ENCODE results near the gene FLNC. TPM values are rescaled to one million over a fixed set of nuclear protein-coding genes. Genes with fewer than 3 reads are reported as not detected.

FLNC gene
- total and polyA plus RNA-seq, 2 of the 13 experiments (the other 11 are each of a cell fraction or from before 2014, with no cell fraction given), result 0.02 TPM; not detected in 1

DNA sequence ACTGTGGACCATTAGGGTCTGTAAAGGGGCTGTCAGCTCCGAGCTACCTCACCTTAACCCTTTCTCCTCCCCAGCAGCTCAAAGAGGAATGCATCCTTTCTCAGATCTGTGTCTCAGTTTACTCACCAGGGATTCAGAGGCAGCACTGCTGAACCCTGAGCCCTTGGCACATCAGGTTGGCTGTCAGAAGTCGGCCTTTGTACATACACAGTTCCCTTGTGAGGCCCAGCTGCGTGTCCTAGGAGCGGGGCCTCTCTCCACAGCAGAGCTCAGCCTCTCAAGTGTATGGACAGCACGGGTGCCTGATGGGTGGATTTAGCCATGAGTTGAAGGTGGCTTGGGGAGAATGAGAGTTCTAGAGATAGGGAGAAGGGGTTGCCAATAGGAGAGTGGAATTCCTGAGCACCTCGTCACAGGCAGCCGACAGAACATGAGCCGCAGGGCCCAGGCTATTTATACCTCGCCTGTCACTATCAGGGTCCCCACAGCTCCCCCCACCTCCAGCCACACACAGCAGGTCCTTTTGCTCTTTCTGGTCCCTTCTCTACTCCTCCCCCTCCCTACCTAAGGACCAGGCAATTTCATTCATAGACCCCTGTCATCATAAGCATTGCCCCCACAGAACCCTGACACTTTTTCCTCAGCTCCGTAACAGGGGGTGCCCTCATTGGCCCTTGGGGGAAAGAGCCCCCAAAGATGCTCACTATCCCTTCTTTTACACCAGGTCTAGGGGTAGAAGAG lies 2.1 kb upstream of the FLNC start (continued):
- TF ChIP-seq ZNF790 (CRISPR knock-in tag; IDR thresholded peaks at IDR 0.05; ENCODE audit: borderline replicate concordance) (no peak), ZNF501 (CRISPR knock-in tag; IDR thresholded peaks at IDR 0.05) (no peak), FOSL2 (CRISPR knock-in tag; IDR thresholded peaks at IDR 0.05) (no peak), NFIB (CRISPR knock-in tag; IDR thresholded peaks at IDR 0.05; ENCODE audit: borderline replicate concordance) (no peak), TBX2 (CRISPR knock-in tag; IDR thresholded peaks at IDR 0.05; ENCODE audit: borderline replicate concordance) (0 out of 2 replicates have a peak, but pooled peaks have one; percentile 27), MED13 (CRISPR knock-in tag; IDR thresholded peaks at IDR 0.05) (no peak), CBX1 (IDR thresholded peaks at IDR 0.05; ENCODE audit: low read depth) (no peak), ZNF652 (CRISPR knock-in tag; IDR thresholded peaks at IDR 0.05; ENCODE audit: borderline replicate concordance, low read depth) (peak; percentile 85), NBN (conservative IDR thresholded peaks at IDR 0.05) (no peak), ZNF558 (CRISPR knock-in tag; IDR thresholded peaks at IDR 0.05; ENCODE audit: borderline replicate concordance) (no peak), EP300 (IDR thresholded peaks at IDR 0.05; ENCODE audit: low read depth in 2 of 2, low read length in 2 of 2) (no peak), EP300 (CRISPR knock-in tag; IDR thresholded peaks at IDR 0.05; ENCODE audit: borderline replicate concordance) (no peak), KDM4B (CRISPR knock-in tag; IDR thresholded peaks at IDR 0.05) (no peak), SIN3A (IDR thresholded peaks at IDR 0.05; ENCODE audit: borderline replicate concordance, low read depth, low read length) (no peak), WIZ (CRISPR knock-in tag; IDR thresholded peaks at IDR 0.05) (no peak)
- TF ChIP-seq, protein P1, sequence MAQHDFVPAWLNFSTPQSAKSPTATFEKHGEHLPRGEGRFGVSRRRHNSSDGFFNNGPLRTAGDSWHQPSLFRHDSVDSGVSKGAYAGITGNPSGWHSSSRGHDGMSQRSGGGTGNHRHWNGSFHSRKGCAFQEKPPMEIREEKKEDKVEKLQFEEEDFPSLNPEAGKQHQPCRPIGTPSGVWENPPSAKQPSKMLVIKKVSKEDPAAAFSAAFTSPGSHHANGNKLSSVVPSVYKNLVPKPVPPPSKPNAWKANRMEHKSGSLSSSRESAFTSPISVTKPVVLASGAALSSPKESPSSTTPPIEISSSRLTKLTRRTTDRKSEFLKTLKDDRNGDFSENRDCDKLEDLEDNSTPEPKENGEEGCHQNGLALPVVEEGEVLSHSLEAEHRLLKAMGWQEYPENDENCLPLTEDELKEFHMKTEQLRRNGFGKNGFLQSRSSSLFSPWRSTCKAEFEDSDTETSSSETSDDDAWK (CRISPR knock-in tag; IDR thresholded peaks at IDR 0.05), result no peak
- TF ChIP-seq, protein P2, sequence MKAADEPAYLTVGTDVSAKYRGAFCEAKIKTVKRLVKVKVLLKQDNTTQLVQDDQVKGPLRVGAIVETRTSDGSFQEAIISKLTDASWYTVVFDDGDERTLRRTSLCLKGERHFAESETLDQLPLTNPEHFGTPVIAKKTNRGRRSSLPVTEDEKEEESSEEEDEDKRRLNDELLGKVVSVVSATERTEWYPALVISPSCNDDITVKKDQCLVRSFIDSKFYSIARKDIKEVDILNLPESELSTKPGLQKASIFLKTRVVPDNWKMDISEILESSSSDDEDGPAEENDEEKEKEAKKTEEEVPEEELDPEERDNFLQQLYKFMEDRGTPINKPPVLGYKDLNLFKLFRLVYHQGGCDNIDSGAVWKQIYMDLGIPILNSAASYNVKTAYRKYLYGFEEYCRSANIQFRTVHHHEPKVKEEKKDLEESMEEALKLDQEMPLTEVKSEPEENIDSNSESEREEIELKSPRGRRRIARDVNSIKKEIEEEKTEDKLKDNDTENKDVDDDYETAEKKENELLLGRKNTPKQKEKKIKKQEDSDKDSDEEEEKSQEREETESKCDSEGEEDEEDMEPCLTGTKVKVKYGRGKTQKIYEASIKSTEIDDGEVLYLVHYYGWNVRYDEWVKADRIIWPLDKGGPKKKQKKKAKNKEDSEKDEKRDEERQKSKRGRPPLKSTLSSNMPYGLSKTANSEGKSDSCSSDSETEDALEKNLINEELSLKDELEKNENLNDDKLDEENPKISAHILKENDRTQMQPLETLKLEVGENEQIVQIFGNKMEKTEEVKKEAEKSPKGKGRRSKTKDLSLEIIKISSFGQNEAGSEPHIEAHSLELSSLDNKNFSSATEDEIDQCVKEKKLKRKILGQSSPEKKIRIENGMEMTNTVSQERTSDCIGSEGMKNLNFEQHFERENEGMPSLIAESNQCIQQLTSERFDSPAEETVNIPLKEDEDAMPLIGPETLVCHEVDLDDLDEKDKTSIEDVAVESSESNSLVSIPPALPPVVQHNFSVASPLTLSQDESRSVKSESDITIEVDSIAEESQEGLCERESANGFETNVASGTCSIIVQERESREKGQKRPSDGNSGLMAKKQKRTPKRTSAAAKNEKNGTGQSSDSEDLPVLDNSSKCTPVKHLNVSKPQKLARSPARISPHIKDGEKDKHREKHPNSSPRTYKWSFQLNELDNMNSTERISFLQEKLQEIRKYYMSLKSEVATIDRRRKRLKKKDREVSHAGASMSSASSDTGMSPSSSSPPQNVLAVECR (CRISPR knock-in tag; IDR thresholded peaks at IDR 0.05; ENCODE audit: borderline replicate concordance), result 0 out of 2 replicates have a peak, but pooled peaks have one; percentile 32
- TF ChIP-seq, protein P3, sequence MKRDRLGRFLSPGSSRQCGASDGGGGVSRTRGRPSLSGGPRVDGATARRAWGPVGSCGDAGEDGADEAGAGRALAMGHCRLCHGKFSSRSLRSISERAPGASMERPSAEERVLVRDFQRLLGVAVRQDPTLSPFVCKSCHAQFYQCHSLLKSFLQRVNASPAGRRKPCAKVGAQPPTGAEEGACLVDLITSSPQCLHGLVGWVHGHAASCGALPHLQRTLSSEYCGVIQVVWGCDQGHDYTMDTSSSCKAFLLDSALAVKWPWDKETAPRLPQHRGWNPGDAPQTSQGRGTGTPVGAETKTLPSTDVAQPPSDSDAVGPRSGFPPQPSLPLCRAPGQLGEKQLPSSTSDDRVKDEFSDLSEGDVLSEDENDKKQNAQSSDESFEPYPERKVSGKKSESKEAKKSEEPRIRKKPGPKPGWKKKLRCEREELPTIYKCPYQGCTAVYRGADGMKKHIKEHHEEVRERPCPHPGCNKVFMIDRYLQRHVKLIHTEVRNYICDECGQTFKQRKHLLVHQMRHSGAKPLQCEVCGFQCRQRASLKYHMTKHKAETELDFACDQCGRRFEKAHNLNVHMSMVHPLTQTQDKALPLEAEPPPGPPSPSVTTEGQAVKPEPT (CRISPR knock-in tag; IDR thresholded peaks at IDR 0.05; ENCODE audit: low read depth), result no peak
- TF ChIP-seq, protein P4, sequence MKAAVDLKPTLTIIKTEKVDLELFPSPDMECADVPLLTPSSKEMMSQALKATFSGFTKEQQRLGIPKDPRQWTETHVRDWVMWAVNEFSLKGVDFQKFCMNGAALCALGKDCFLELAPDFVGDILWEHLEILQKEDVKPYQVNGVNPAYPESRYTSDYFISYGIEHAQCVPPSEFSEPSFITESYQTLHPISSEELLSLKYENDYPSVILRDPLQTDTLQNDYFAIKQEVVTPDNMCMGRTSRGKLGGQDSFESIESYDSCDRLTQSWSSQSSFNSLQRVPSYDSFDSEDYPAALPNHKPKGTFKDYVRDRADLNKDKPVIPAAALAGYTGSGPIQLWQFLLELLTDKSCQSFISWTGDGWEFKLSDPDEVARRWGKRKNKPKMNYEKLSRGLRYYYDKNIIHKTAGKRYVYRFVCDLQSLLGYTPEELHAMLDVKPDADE (CRISPR knock-in tag; IDR thresholded peaks at IDR 0.05), result no peak
